ENCODE measurements around the gene HLA-DQB2. TPM values are rescaled to one million over a fixed set of nuclear protein-coding genes. Genes with fewer than 3 reads are reported as not detected.
"Not testable (repeated sequence)": the region's sequence is repeated elsewhere in the genome, so short reads cannot be mapped to it uniquely, and the experiment has no call there.

The HLA-DQB2 gene
- total and polyA plus RNA-seq, 2 donors, result 0.10 to 0.21 TPM

- Histone ChIP-seq H3K36me3 (ENCODE audit: insufficient read depth) (no peaks in the 10 kb centered on the region), H3K4me3 (ENCODE audit: low read depth, low read length) (no peak overlapping the region), H3K27ac (ENCODE audit: low read depth) (no peak overlapping the region), H3K4me1 (ENCODE audit: insufficient read depth) (no peaks in the 10 kb centered on the region)
- WGBS, result 20% methylated on average over 1 of the region's 1 CpG
- no peak for DNase-seq (ENCODE audit: extremely low spot score)
Observed at GRCh38 chr6:32775071-32775470, 11.7 kb upstream of the HLA-DQB2 start.

GRCh38 chr6:32774426-32774825, 11.1 kb upstream of the HLA-DQB2 start:
- no peak for DNase-seq (ENCODE audit: extremely low spot score)
- 55% methylated on average over 1 of the region's 1 CpG for WGBS
- no peak overlapping the region for H3K27ac ChIP-seq (ENCODE audit: low read depth)

GRCh38 chr6:32772656-32773055, 9.3 kb upstream of the HLA-DQB2 start:
- no peaks in the 10 kb centered on the region for H3K36me3 ChIP-seq (ENCODE audit: insufficient read depth)
- no peak for DNase-seq (ENCODE audit: extremely low spot score)
- no peaks in the 10 kb centered on the region for H3K4me1 ChIP-seq (ENCODE audit: insufficient read depth)
- H3K27ac ChIP-seq (ENCODE audit: low read depth), result no peak overlapping the region
- 32% methylated on average over 1 of the region's 1 CpG for WGBS
- H3K4me3 ChIP-seq (ENCODE audit: low read depth, low read length), result no peak overlapping the region

More at GRCh38 chr6:32774426-32774825, 11.1 kb upstream of the HLA-DQB2 start:
- no peaks in the 10 kb centered on the region for H3K4me1 ChIP-seq (ENCODE audit: insufficient read depth)
- H3K36me3 ChIP-seq (ENCODE audit: insufficient read depth), result no peaks in the 10 kb centered on the region
- no peak overlapping the region for H3K4me3 ChIP-seq (ENCODE audit: low read depth, low read length)

GRCh38 chr6:32764048-32764447, 716 bp upstream of the HLA-DQB2 start:
- Histone ChIP-seq H3K4me3 (ENCODE audit: low read depth, low read length) (no peak overlapping the region), H3K36me3 (ENCODE audit: insufficient read depth) (no peaks in the 10 kb centered on the region), H3K4me1 (ENCODE audit: insufficient read depth) (no peaks in the 10 kb centered on the region), H3K27ac (ENCODE audit: low read depth) (no peak overlapping the region)
- WGBS, result 49% methylated on average over 1 of the region's 1 CpG
- DNase-seq (ENCODE audit: extremely low spot score), result no peak

GRCh38 chr6:32761548-32761947, 1.8 kb downstream of the HLA-DQB2 start:
- Histone ChIP-seq H3K27ac (ENCODE audit: low read depth) (no peak overlapping the region), H3K36me3 (ENCODE audit: insufficient read depth) (no peaks in the 10 kb centered on the region), H3K4me3 (ENCODE audit: low read depth, low read length) (no peak overlapping the region), H3K4me1 (ENCODE audit: insufficient read depth) (no peaks in the 10 kb centered on the region)
- no peak for DNase-seq (ENCODE audit: extremely low spot score)
- WGBS, result 63% methylated on average over 40 of the region's 40 CpGs

GRCh38 chr6:32761072-32761471, 2.3 kb downstream of the HLA-DQB2 start:
- Histone ChIP-seq H3K27ac (ENCODE audit: low read depth) (no peak overlapping the region), H3K36me3 (ENCODE audit: insufficient read depth) (no peaks in the 10 kb centered on the region), H3K4me1 (ENCODE audit: insufficient read depth) (no peaks in the 10 kb centered on the region), H3K4me3 (ENCODE audit: low read depth, low read length) (no peak overlapping the region)
- 86% methylated on average over 16 of the region's 16 CpGs for WGBS
- no peak for DNase-seq (ENCODE audit: extremely low spot score)

GRCh38 chr6:32759669-32760068, 3.7 kb downstream of the HLA-DQB2 start:
- Histone ChIP-seq H3K27ac (ENCODE audit: low read depth) (no peak overlapping the region), H3K4me3 (ENCODE audit: low read depth, low read length) (no peak overlapping the region), H3K4me1 (ENCODE audit: insufficient read depth) (no peaks in the 10 kb centered on the region), H3K36me3 (ENCODE audit: insufficient read depth) (no peaks in the 10 kb centered on the region)
- no peak for DNase-seq (ENCODE audit: extremely low spot score)
- 75% methylated on average over 1 of the region's 1 CpG for whole genome bisulfite sequencing

GRCh38 chr6:32752580-32752979, 10.8 kb downstream of the HLA-DQB2 start:
- Histone ChIP-seq H3K36me3 (ENCODE audit: insufficient read depth) (no peaks in the 10 kb centered on the region), H3K4me1 (ENCODE audit: insufficient read depth) (no peaks in the 10 kb centered on the region), H3K4me3 (ENCODE audit: low read depth, low read length) (no peak overlapping the region), H3K27ac (ENCODE audit: low read depth) (no peak overlapping the region)
- 55% methylated on average over 8 of the region's 8 CpGs for WGBS
- DNase-seq (ENCODE audit: extremely low spot score), result no peak

GRCh38 chr6:32745649-32746048, 17.7 kb downstream of the HLA-DQB2 start:
- H3K4me1 ChIP-seq (ENCODE audit: insufficient read depth); H3K36me3 ChIP-seq (ENCODE audit: insufficient read depth); H3K4me3 ChIP-seq (ENCODE audit: low read depth, low read length); H3K27ac ChIP-seq (ENCODE audit: low read depth); DNase-seq (ENCODE audit: extremely low spot score): not testable (repeated sequence)
- WGBS, result 86% methylated on average over 1 of the region's 1 CpG

- DNase-seq (ENCODE audit: extremely low spot score), result no peak
- no peaks in the 10 kb centered on the region for H3K36me3 ChIP-seq (ENCODE audit: insufficient read depth)
- WGBS, result 46% methylated on average over 5 of the region's 5 CpGs
- no peak overlapping the region for H3K27ac ChIP-seq (ENCODE audit: low read depth)
- no peaks in the 10 kb centered on the region for H3K4me1 ChIP-seq (ENCODE audit: insufficient read depth)
- H3K4me3 ChIP-seq (ENCODE audit: low read depth, low read length), result no peak overlapping the region
Observed at GRCh38 chr6:32744776-32745175, 18.6 kb downstream of the HLA-DQB2 start.

GRCh38 chr6:32742374-32742773, 21.0 kb downstream of the HLA-DQB2 start:
- WGBS, result 89% methylated on average over 3 of the region's 3 CpGs
- no peaks in the 10 kb centered on the region for H3K36me3 ChIP-seq (ENCODE audit: insufficient read depth)
- no peak overlapping the region for H3K4me3 ChIP-seq (ENCODE audit: low read depth, low read length)
- no peak for DNase-seq (ENCODE audit: extremely low spot score)
- H3K27ac ChIP-seq (ENCODE audit: low read depth), result no peak overlapping the region
- H3K4me1 ChIP-seq (ENCODE audit: insufficient read depth), result no peaks in the 10 kb centered on the region

- 65% methylated on average over 7 of the region's 7 CpGs for WGBS
- no peak for DNase-seq (ENCODE audit: extremely low spot score)
- Histone ChIP-seq H3K27ac (ENCODE audit: low read depth) (no peak within 1 kb of the TSS), H3K36me3 (ENCODE audit: insufficient read depth) (no peaks in the 10 kb centered on the region), H3K4me1 (ENCODE audit: insufficient read depth) (no peaks in the 10 kb centered on the region), H3K4me3 (ENCODE audit: low read depth, low read length) (no peak within 1 kb of the TSS)
Observed at GRCh38 chr6:32741031-32741960, 22.0 kb downstream of the HLA-DQB2 start, which contains the start of gene HLA-DQA2. Gene HLA-DQA2 (plus strand): TSS chr6:32741391. CDS start chr6:32741444, 53 bp downstream.

GRCh38 chr6:32738126-32738525, 25.2 kb downstream of the HLA-DQB2 start:
- 62% methylated on average over 2 of the region's 2 CpGs for WGBS
- Histone ChIP-seq H3K36me3 (ENCODE audit: insufficient read depth) (no peaks in the 10 kb centered on the region), H3K4me3 (ENCODE audit: low read depth, low read length) (no peak overlapping the region), H3K4me1 (ENCODE audit: insufficient read depth) (no peaks in the 10 kb centered on the region), H3K27ac (ENCODE audit: low read depth) (no peak overlapping the region)
- no peak for DNase-seq (ENCODE audit: extremely low spot score)

GRCh38 chr6:32718879-32719278, 44.5 kb downstream of the HLA-DQB2 start:
- no peaks in the 10 kb centered on the region for H3K36me3 ChIP-seq (ENCODE audit: insufficient read depth)
- H3K27ac ChIP-seq (ENCODE audit: low read depth), result no peak overlapping the region
- H3K4me3 ChIP-seq (ENCODE audit: low read depth, low read length), result no peak overlapping the region
- no peaks in the 10 kb centered on the region for H3K4me1 ChIP-seq (ENCODE audit: insufficient read depth)
- WGBS, result 67% methylated on average over 3 of the region's 3 CpGs
- DNase-seq (ENCODE audit: extremely low spot score), result no peak

Measured in urinary bladder (tissue), 4 donors.